Measurements from ENCODE around the gene SSBP3. TPM values are rescaled to one million over a fixed set of nuclear protein-coding genes. Genes with fewer than 3 reads are reported as not detected.

Gene SSBP3
- total and polyA plus RNA-seq, 9 of the 15 experiments (the other 6 are each of a cell fraction or from before 2014, with no cell fraction given) = 8.7 to 108 (median 33.8) TPM

- no peak for TF ChIP-seq NELFE (IDR thresholded peaks at IDR 0.05; ENCODE audit: insufficient read depth, insufficient read length)
- no peak for TF ChIP-seq HNRNPH1 (optimal IDR thresholded peaks at IDR 0.05; ENCODE audit: low read depth, low read length)
- no peak for TF ChIP-seq ETV5 (CRISPR knock-in tag; IDR thresholded peaks at IDR 0.05; ENCODE audit: low read depth)
- TF ChIP-seq ATF6 (CRISPR knock-in tag; IDR thresholded peaks at IDR 0.05) = no peak
- no peak for TF ChIP-seq ZNF140 (CRISPR knock-in tag; IDR thresholded peaks at IDR 0.05)
- no peak for TF ChIP-seq ZNF311 (CRISPR knock-in tag; IDR thresholded peaks at IDR 0.05)
- TF ChIP-seq ZEB2 (IDR thresholded peaks at IDR 0.05) = peak; percentile 80; the same call in 1 of the 2 replicates
- TF ChIP-seq PTBP1 (IDR thresholded peaks at IDR 0.05; ENCODE audit: low read depth, low read length) = no peak
- TF ChIP-seq U2AF1 (optimal IDR thresholded peaks at IDR 0.05; ENCODE audit: low read depth, low read length) = no peak
- TF ChIP-seq CBFA2T2 (conservative IDR thresholded peaks at IDR 0.05) = peak; percentile 36; the same call in 1 of the 2 replicates
- no peak for TF ChIP-seq ZNF263 (CRISPR knock-in tag; IDR thresholded peaks at IDR 0.05; ENCODE audit: borderline replicate concordance)
- peak; percentile 61 for TF ChIP-seq SPI1 (IDR thresholded peaks at IDR 0.05; ENCODE audit: borderline replicate concordance, low read depth, low read length)
- peak; percentile 40; the same call in 1 of the 2 replicates for TF ChIP-seq ZBTB2 (IDR thresholded peaks at IDR 0.05)
- no peak for TF ChIP-seq ELF4 (CRISPR knock-in tag; IDR thresholded peaks at IDR 0.05)
- TF ChIP-seq MTA2 (IDR thresholded peaks at IDR 0.05; ENCODE audit: low read depth) = peak; percentile 34; the same call in 1 of the 2 replicates
- TF ChIP-seq PCBP2 (IDR thresholded peaks at IDR 0.05; ENCODE audit: low read depth, low read length, poor library complexity, severe bottlenecking) = no peak
- TF ChIP-seq SETDB1 (IDR thresholded peaks at IDR 0.05; ENCODE audit: low read length) = no peak
- peak; percentile 43; the same call in 1 of the 2 replicates for TF ChIP-seq TAL1 (IDR thresholded peaks at IDR 0.05)
- peak; percentile 77 for TF ChIP-seq HMBOX1 (IDR thresholded peaks at IDR 0.05)
- TF ChIP-seq USF1 (CRISPR knock-in tag; IDR thresholded peaks at IDR 0.05) = no peak
- no peak for TF ChIP-seq ATF3 (IDR thresholded peaks at IDR 0.05)
- peak; percentile 50; the same call in 1 of the 2 replicates for TF ChIP-seq ATF3 (CRISPR knock-in tag; conservative IDR thresholded peaks at IDR 0.05)
- no peak for TF ChIP-seq LARP7 (IDR thresholded peaks at IDR 0.05)
- TF ChIP-seq GATAD2A (IDR thresholded peaks at IDR 0.05) = no peak
- TF ChIP-seq MTA1 (IDR thresholded peaks at IDR 0.05; ENCODE audit: borderline replicate concordance) = 0 out of 2 replicates have a peak, but pooled peaks have one; percentile 44
Observed at GRCh38 chr1:54355931-54356679, 50.1 kb downstream of the SSBP3 start (continued).
